Liver (tissue), 3 donors: ENCODE data around the gene CHN1.

Source experiments
- ATF3 ChIP-seq: IDR thresholded peaks from 2 replicates; pipeline ENCODE4 v1.6.1; 2016; ENCODE audit warnings: antibody characterized with exemption
- EGR1 ChIP-seq, 2 donors: IDR thresholded peaks; 2 replicates each; pipeline ENCODE4 v1.6.1; 2016 to 2018; ENCODE audit warnings: antibody characterized with exemption in 2 of 2, low read depth in 2 of 2
- GABPA ChIP-seq, 2 donors: IDR thresholded peaks in 1 of 2; conservative IDR thresholded peaks in 1 of 2; 2 replicates each; pipeline ENCODE4 v1.6.1; 2016; ENCODE audit warnings: antibody characterized with exemption in 2 of 2, mild to moderate bottlenecking in 1 of 2, moderate library complexity in 1 of 2
- JUND ChIP-seq, 2 donors: IDR thresholded peaks; 2 replicates each; pipeline ENCODE4 v1.6.1; 2016; ENCODE audit warnings: antibody characterized with exemption in 2 of 2
- RAD21 ChIP-seq, 2 donors: IDR thresholded peaks; 2 replicates each; pipeline ENCODE4 v1.6.1; 2016; ENCODE audit warnings: antibody characterized with exemption in 2 of 2, mild to moderate bottlenecking in 2 of 2
- SP1 ChIP-seq: IDR thresholded peaks from 2 replicates; pipeline ENCODE4 v1.6.1; 2018; ENCODE audit warnings: antibody characterized with exemption, mild to moderate bottlenecking
- TAF1 ChIP-seq: conservative IDR thresholded peaks from 2 replicates; pipeline ENCODE4 v1.6.1; 2016; ENCODE audit warnings: antibody characterized with exemption, mild to moderate bottlenecking
- YY1 ChIP-seq: IDR thresholded peaks from 2 replicates; pipeline ENCODE4 v1.6.1; 2016; ENCODE audit warnings: antibody characterized with exemption, mild to moderate bottlenecking
- TF ChIP-seq, protein P1 (sequence below): IDR thresholded peaks from 2 replicates; pipeline ENCODE4 v1.6.1; 2016; ENCODE audit warnings: antibody characterized with exemption
- TF ChIP-seq, protein P2 (sequence below): fragments of 150-350 bp; IDR thresholded peaks from 2 replicates; pipeline ENCODE4 v1.5.1; 2017; ENCODE audit warnings: improper control_type of control experiment, low read depth, low read length; ENCODE audit not compliant: missing input control
- TF ChIP-seq, protein P3 (sequence below): IDR thresholded peaks from 2 replicates; pipeline ENCODE4 v1.6.1; 2016; ENCODE audit warnings: antibody characterized with exemption
- donor health status: healthy.
- donor health status: healthy.

- TF ChIP-seq, protein P1, sequence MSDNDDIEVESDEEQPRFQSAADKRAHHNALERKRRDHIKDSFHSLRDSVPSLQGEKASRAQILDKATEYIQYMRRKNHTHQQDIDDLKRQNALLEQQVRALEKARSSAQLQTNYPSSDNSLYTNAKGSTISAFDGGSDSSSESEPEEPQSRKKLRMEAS: no peak
- TF ChIP-seq SP1: no peak
- TF ChIP-seq TAF1: no peak
- TF ChIP-seq, protein P2, sequence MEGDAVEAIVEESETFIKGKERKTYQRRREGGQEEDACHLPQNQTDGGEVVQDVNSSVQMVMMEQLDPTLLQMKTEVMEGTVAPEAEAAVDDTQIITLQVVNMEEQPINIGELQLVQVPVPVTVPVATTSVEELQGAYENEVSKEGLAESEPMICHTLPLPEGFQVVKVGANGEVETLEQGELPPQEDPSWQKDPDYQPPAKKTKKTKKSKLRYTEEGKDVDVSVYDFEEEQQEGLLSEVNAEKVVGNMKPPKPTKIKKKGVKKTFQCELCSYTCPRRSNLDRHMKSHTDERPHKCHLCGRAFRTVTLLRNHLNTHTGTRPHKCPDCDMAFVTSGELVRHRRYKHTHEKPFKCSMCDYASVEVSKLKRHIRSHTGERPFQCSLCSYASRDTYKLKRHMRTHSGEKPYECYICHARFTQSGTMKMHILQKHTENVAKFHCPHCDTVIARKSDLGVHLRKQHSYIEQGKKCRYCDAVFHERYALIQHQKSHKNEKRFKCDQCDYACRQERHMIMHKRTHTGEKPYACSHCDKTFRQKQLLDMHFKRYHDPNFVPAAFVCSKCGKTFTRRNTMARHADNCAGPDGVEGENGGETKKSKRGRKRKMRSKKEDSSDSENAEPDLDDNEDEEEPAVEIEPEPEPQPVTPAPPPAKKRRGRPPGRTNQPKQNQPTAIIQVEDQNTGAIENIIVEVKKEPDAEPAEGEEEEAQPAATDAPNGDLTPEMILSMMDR: no peak
- no peak for TF ChIP-seq ATF3
- no peak for TF ChIP-seq YY1
- no peak for TF ChIP-seq EGR1 (IDR thresholded peaks at IDR 0.05; ENCODE audit: low read depth in 2 of 2)
- no peak for TF ChIP-seq RAD21 (IDR thresholded peaks at IDR 0.05)
- TF ChIP-seq, protein P3, sequence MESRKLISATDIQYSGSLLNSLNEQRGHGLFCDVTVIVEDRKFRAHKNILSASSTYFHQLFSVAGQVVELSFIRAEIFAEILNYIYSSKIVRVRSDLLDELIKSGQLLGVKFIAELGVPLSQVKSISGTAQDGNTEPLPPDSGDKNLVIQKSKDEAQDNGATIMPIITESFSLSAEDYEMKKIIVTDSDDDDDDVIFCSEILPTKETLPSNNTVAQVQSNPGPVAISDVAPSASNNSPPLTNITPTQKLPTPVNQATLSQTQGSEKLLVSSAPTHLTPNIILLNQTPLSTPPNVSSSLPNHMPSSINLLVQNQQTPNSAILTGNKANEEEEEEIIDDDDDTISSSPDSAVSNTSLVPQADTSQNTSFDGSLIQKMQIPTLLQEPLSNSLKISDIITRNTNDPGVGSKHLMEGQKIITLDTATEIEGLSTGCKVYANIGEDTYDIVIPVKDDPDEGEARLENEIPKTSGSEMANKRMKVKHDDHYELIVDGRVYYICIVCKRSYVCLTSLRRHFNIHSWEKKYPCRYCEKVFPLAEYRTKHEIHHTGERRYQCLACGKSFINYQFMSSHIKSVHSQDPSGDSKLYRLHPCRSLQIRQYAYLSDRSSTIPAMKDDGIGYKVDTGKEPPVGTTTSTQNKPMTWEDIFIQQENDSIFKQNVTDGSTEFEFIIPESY: no peak
- TF ChIP-seq GABPA (IDR thresholded peaks at IDR 0.05 in 1 of 2, conservative IDR thresholded peaks at IDR 0.05 in 1 of 2): no peak
- no peak for TF ChIP-seq JUND (IDR thresholded peaks at IDR 0.05)
Measured at GRCh38 chr2:174844295-174844708, 160.9 kb downstream of the CHN1 start.
